Measurements from ENCODE around the gene MTHFD2L. TPM values are rescaled to one million over a fixed set of nuclear protein-coding genes. Genes with fewer than 3 reads are reported as not detected.

MTHFD2L gene
- total RNA-seq, 1 experiment from 2014 or later: 9.4 TPM

- Mint-ChIP-seq H3K27me3 (ENCODE audit: low read depth) (no peaks in the 10 kb centered on the region), H3K4me3 (no peak overlapping the region), H3K9me3 (peaks cover 18% of the 10 kb centered on the region), H3K27ac (no peak overlapping the region), H3K4me1 (peaks cover 10% of the 10 kb centered on the region; the same call in 1 of the 2 replicates), H3K36me3 (peaks cover 14% of the 10 kb centered on the region)
- ChIA-PET CTCF (no interaction called here), POLR2A (no interaction called here)
- DNase-seq (ENCODE audit: low spot score): no peak
- no peak for TF ChIP-seq ZNF671 (CRISPR knock-in tag; IDR thresholded peaks at IDR 0.05)
- TF ChIP-seq RELA (CRISPR knock-in tag; IDR thresholded peaks at IDR 0.05; ENCODE audit: borderline replicate concordance): no peak
- TF ChIP-seq NFYB (CRISPR knock-in tag; conservative IDR thresholded peaks at IDR 0.05; ENCODE audit: low read depth): no peak
- no peak for TF ChIP-seq FOXP1 (CRISPR knock-in tag; IDR thresholded peaks at IDR 0.05; ENCODE audit: borderline replicate concordance)
- ATAC-seq: no peak
These were observed 37.8 kb upstream of the MTHFD2L start for GRCh38 chr4:74120086-74120485.

GRCh38 chr4:74121643-74122579, 36.0 kb upstream of the MTHFD2L start:
- peaks cover 25% of the 10 kb centered on the region for H3K36me3 Mint-ChIP-seq
- ATAC-seq (no peak), DNase-seq (ENCODE audit: low spot score) (no peak)
- H3K27me3 Mint-ChIP-seq (ENCODE audit: low read depth): no peaks in the 10 kb centered on the region
- ChIA-PET CTCF (no interaction called here), POLR2A (no interaction called here)
- no peak overlapping the region for H3K4me3 Mint-ChIP-seq
- peaks cover 23% of the 10 kb centered on the region for H3K9me3 Mint-ChIP-seq
- no peak overlapping the region for H3K27ac Mint-ChIP-seq
- H3K4me1 Mint-ChIP-seq: peaks cover 7% of the 10 kb centered on the region; the same call in 1 of the 2 replicates
- peak; percentile 64; the same call in 1 of the 2 replicates for TF ChIP-seq HMGA2 (CRISPR knock-in tag; IDR thresholded peaks at IDR 0.05)
- no peak for TF ChIP-seq E2F5 (CRISPR knock-in tag; IDR thresholded peaks at IDR 0.05)

GRCh38 chr4:74123065-74123728, 34.7 kb upstream of the MTHFD2L start:
- ChIA-PET POLR2A (no interaction called here), CTCF (no interaction called here)
- H3K4me3 Mint-ChIP-seq: no peak overlapping the region
- no peak overlapping the region for H3K27ac Mint-ChIP-seq
- peaks cover 36% of the 10 kb centered on the region for H3K9me3 Mint-ChIP-seq
- no peaks in the 10 kb centered on the region for H3K4me1 Mint-ChIP-seq
- no peak for TF ChIP-seq CBFB (CRISPR knock-in tag; IDR thresholded peaks at IDR 0.05; ENCODE audit: low read depth)
- TF ChIP-seq GABPB1 (CRISPR knock-in tag; IDR thresholded peaks at IDR 0.05): peak; percentile 55; the same call in 1 of the 2 replicates
- ATAC-seq (no peak), DNase-seq (ENCODE audit: low spot score) (no peak)
- H3K36me3 Mint-ChIP-seq: peaks cover 37% of the 10 kb centered on the region
- no peaks in the 10 kb centered on the region for H3K27me3 Mint-ChIP-seq (ENCODE audit: low read depth)

- H3K9me3 Mint-ChIP-seq: peaks cover 48% of the 10 kb centered on the region
- no peaks in the 10 kb centered on the region for H3K4me1 Mint-ChIP-seq
- DNase-seq (ENCODE audit: low spot score): no peak
- H3K27ac Mint-ChIP-seq: no peak overlapping the region
- H3K36me3 Mint-ChIP-seq: peaks cover 47% of the 10 kb centered on the region
- no peak overlapping the region for H3K4me3 Mint-ChIP-seq
- H3K27me3 Mint-ChIP-seq (ENCODE audit: low read depth): no peaks in the 10 kb centered on the region
- TF ChIP-seq ZBTB21 (CRISPR knock-in tag; IDR thresholded peaks at IDR 0.05; ENCODE audit: borderline replicate concordance) (no peak), ZNF416 (CRISPR knock-in tag; IDR thresholded peaks at IDR 0.05) (no peak), PRDM15 (CRISPR knock-in tag; IDR thresholded peaks at IDR 0.05) (no peak), ZMAT4 (CRISPR knock-in tag; IDR thresholded peaks at IDR 0.05) (no peak)
- CTCF ChIA-PET: no interaction called here
- peak; percentile 32; the same call in 1 of the 2 replicates for ATAC-seq
- POLR2A ChIA-PET: no interaction called here
These were observed 32.9 kb upstream of the MTHFD2L start for GRCh38 chr4:74125029-74125428.
